ENCODE results near the gene TIMM29.

TIMM29 gene

DNA sequence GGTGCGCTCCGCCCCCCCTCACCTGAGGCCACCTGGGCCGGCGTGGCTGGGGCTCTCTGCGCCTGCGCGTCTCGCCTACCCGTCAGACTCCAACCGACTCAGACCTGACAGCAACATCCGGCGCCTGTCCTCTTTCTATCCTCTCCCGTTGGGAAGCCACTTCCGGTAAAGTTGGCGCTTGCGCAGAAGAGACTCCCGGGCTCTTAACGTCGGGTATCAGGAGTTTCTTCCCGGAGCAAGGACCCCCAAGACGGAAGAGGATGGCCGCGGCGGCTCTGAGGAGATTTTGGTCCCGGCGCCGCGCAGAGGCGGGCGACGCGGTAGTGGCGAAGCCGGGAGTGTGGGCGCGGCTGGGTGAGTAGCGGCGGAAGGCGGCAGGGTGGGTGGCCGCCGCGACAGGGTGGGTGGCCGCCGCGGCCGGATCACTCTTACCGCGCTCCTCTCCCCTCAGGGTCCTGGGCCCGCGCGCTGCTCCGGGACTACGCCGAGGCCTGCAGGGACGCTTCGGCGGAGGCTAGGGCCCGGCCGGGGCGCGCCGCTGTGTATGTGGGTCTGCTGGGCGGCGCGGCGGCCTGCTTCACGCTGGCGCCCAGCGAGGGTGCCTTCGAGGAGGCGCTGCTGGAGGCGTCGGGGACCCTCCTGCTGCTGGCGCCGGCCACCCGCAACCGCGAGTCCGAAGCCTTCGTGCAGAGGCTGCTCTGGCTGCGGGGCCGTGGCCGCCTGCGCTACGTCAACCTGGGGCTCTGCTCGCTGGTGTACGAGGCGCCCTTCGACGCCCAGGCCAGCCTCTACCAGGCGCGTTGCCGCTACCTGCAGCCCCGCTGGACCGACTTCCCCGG lies at the start of gene TIMM29, which contains the start of gene YIPF2:
TIMM29 (plus strand) TSS at position 249 of the 839 bp plus-strand sequence; CDS start at position 261, 12 bp downstream.
YIPF2 (minus strand) TSS at position 77 of the 839 bp plus-strand sequence. CDS start 229 bp downstream, outside the sequence.
- DNase-seq = peak; percentile 96

DNA sequence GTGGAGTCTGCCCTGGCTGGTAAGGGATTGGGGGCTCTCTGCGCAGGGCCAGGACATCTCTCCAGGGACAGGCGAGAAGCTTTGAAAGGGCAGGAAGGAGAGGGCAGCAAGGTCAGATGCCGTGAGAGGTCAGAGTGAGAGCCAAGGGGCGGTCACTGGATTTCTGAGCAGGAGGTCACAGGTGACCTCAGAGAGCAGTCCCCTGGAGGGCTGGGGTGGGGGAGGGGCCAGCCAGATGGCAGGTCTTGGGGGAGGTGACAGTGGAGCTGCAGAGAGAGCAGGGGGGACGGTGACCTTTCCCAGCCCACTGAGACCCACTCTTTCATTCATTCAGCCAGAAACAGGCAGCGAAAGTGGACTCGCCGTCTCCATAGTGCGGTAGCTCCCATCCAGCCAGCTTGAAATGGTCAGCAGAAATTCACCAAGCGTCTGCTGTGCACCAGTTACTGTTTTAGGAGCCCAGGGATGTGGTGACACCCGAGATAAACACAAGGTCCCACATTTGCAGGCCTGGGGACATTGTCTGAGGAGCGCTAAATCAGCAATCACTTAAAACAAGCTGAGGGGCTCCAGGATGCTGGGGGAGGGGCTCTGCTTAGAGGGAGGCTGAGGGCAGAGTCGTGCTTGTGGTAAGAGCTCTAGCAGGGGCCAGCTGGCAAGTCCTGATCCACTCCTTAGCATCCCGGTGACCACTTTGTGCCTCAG lies 47.1 kb upstream of the TIMM29 start:
- DNase-seq = no peak

DNA sequence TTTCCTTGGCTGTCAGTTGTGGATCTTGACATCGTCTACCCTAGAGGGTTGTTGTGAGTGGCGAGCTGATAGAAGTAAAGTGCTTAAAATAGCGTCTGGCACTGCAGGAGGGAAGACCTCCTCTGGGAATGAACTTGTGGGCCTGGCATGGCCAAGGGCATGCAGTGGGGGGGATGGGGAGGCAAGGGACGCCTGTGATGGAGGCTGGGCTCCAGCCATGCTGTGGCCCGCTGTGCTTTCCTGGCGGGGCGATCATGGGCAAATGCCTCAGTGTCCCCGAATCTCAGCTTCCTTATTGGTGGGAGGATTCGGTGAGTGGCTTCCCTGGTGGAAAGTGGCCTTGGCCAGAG lies 46.5 kb upstream of the TIMM29 start:
- no peak for DNase-seq

DNA sequence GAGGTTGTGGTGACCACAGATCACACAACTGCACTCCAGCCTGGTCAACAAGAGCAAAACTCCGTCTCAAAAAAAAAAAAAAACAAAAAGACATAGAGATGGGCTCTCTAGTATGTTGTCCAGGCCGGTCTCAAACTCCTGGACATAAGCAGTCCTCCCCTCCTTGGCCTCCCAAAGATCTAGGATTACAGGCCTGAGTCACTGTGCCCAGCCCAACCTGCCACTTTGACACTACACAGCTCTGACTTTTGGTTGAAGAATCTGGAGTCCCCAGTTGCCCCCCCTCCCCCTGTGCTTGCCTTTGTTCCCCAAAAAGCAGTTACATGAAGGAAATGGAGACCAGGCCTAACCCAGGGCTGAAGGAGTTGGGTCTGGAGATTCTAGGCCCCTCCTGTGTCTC lies 44.3 kb upstream of the TIMM29 start:
- no peak for DNase-seq

DNA sequence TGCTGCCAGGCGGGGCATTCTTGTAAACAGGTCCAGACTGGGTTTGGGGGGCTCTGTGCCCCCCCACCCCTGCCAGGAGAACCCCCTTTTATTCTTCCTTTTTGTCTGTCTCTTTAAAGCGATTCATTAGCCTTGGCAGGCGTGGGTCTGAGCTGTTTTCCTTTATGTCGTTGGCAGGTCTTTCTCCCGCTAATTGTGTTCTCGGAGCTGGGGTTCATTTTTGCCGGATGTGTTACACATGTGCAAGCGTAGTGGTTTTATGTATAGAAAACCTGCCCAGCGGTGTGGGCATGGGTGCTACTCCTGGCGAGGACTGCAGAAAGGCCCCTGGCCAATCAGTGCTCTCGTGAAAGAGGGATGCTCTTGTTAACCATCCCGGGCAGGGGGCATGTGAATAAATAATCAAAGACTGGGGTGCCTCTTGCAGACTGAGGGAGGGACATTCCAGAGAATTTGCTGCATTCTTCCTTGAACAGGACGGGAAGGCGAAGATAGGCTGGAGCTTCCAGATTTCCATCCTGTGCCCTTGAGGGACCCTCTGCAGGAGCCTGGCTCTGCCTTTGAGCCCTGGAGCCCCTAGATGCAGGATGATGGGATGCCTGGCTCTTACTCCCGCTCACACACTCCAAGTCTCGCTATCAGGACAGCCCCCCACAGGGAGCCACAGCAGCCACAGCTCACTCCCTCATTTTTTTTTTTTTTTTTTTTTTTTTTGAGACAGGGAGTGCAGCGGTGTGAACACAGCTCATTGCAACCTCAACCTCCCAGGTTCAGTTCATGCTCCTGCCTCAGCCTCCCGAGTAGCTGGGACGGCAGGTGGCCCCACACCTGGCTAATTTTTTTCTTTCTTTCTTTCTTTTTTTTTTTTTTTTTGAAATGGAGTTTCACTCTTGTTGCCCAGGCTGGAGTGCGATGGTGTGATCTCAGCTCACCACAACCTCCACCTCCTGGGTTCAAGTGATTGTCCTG lies 43.1 kb upstream of the TIMM29 start:
- DNase-seq = no peak

DNA sequence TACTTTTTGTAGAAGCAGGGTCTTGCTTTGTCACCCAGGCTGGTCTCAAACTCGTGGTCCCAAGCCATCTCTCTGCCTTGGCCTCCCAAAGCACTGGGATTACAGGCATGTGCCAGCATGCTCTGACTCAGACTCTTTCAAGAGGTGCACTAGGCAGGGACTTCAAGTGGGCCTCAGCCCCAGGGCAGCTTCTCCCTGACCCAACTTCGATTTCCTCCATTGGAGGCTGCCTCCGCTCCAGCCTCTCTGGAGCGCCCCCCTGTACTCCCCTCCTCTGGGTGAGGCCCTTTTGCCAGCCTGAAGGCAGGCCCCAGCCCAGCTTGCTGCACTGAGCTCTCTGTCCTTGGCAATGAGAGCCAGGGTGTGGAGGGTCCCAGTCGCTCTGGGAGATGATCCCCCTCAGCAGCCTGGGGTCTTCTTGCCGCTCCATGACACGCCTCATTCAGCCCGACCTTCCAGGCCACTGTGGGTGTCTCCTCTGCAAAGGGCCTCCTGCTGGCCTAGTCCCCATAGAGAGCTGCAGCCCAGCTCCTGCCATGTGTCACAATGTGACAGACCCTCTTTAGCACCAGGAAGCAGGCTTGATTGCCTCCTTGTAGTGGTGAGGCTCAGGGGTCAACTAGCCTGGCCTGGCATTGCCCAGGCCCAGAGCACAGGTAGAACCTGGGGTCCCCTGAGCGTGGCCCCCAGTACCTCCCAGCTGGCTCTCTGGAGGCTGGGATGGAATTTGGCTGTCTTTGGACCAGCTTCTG lies 40.8 kb upstream of the TIMM29 start:
- DNase-seq = no peak

DNA sequence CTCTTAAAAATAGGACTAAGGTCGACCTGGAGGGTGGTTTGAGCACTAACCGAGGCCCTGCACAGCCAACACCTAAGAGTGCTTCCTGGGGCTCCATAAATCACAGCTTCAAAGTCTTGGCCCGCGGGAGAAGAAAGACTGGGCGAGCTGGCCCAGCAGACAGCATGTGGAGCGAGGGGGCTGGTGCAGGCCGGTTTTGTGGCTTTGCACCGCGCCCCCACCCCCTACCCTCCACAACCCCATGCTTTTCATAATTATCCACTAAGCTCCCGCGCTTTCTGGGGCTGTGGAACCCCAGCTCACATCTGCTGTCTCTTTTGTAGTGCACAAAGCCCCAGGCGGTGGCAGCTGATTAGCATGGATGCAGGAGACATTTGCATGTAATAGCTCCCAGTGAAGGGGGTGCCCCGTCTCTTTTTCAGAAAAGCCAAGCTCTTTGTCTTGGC lies 40.2 kb upstream of the TIMM29 start:
- no peak for DNase-seq

DNA sequence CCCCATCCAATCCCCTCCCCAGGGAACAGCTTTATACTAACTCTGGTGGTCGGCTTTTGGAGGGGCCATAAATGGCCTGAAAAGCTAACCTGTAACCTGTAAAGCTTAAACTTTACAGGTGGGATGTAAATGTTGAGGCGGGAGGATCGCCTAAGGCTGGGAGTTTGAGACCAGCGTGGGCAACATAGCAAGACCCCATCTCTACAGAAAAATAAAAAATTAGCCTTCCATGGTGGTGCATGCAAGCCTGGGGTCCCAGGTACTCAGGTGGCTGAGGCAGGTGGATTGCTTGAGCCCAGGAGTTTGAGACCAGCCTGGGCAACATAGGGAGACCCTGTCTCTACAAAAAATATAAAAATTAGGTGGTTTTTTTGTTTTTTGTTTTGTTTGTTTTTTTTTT lies 38.7 kb upstream of the TIMM29 start:
- DNase-seq = no peak

DNA sequence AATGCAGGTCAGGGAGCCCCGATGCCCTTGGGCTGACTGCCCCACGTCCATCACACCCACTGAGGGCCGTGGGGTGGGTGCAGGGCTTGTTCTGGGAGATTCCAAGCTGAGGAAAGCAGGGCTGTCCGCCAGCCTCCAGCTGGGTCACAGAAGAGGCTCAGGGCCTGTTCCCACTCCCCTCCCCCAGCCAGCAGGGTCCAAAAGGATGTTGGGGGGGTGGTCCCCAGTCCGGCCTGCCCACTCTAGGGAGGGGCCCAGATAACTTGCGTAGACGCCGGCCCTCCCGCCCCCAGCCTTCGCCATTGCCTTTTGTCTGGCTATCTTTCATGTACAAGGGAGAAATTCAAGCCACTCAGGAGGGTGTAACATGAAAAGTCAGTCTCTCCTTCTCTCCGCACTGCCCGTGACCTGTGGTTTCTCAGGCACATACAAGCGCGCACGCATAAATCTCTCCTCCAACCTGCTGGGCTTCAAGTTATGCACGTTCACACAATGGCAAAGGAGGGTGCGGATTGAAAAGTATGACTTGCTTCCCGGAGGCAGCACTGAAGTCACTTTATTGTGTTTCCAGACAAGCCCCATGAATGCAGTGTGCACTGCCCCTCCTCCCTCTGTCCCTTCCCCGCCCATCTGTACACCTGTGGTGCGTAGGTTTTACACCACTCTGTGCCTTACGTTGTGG lies 37.1 kb upstream of the TIMM29 start:
- no peak for DNase-seq

DNA sequence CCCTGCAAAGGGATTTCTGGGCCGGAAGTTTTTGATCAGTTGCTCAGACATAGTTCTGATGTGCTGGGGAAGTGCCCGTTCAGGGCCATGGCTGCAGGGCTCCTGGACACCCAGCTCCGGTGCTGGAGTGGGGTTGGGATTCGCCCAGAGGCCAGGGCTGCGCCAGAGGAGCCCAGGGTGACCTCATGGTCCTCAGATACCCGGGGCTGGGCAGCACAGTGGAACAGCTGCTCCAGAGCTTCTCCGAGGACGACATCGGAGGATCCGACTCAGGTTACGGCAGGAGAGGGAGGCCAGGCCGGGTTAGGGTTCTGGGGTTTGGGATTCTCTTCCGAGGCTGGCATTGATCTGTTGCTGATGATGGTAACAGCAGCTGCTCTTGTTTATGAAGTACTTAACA lies 36.4 kb upstream of the TIMM29 start:
- DNase-seq = no peak

DNA sequence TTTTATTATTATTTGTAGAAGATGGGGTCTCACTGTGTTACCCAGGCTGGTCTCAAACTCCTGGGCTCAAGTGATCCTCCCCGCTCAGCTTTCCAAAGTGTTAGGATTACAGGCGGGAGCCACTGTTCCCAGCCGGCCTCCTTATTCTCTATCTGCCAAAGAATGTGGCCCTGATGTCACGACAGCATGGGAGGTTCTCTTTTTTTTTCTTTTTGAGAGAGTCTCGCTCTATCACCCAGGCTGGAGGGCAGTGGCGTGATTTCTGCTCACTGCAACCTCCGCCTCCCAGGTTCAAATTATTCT lies 33.7 kb upstream of the TIMM29 start:
- DNase-seq = no peak

DNA sequence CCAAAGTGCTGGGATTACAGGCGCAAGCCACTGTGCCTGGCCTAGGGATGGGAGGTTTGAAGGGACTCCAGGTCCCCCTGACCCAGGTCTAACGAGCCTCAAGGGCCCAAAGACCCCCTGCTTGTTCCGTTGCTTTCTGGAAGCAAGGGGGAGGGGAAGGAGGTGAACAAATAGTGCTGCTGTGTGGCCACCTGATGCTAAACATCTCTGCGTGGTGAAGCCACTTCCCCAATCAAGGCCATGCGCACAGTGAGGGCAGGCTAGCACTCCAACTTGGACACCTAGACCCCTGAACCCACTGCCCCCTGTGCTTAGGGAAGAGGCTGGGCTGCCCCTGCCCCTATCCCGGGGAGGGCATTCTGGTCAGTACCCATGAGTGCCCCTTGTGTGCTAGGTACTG lies 33.2 kb upstream of the TIMM29 start:
- DNase-seq = no peak

DNA sequence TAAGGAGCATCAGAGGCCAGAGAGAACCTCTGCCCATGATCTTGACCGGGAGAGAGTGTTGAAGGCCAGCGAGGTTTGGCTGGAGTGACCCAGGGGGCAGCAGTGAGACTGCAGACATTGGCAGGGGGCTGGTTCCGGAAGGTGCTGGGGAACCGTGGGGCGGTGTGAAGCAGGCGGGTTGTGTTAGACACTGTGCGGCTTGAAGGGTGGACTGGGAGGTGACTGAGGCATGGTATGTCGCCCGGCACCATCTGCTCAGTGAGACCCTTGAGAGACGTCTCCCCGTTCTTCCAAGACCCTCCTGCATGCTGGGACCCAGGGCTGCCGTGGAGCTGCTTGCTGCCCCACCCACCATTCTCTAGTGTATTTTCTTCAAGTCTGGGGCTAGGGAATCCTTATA lies 32.7 kb upstream of the TIMM29 start:
- DNase-seq = no peak

DNA sequence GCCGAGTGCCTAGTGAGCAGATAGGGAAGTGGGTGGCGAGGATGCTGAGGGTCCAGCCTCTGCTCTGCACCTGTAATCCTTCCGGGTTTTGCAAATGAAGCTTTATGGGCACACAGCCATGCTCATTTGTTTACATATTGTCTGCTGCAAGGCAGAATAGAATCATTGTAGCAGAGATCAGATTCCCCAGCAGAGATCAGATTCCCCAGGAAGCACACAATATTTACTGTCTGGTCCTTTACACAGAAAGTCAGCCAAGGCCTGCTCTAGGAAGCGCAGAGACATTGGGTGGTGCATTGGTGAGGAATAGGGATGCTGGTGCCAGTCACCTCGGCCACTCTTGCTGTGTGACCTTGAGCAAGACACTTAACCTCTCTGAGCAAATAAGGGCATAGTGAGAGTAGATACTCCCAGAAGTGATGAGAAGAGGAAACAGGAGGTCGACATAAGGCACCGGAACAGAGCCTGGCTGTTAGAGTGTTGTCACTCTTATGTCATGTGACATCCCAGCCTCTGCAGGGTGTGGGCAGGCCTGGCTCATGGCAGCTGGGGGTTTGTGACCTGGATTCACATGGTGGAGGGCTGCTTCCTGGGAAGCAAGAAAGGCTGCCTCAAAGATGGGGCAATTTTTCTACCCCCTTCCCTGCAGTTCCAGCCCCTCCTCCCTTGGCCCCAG lies 31.6 kb upstream of the TIMM29 start:
- DNase-seq = no peak

DNA sequence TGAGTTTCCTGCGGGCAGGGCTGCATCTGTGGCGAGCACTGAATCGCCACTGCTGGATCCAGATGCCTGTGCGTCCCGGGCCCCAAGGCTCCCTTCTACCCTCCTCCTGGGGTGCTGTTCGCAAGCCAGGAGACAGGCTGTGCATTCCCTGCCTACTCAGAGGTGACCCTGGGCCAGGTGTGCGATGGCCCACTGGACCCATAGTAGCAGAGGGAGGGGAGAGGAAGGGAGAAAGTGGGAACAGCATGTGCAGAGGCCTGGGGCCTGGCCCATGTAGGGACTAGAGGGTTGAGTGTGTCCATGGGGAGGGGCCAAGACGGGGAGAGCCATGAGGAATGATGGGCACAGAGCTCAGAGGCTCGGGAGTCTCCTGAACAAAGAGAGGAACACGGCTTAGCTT lies 30.0 kb upstream of the TIMM29 start:
- DNase-seq = no peak

DNA sequence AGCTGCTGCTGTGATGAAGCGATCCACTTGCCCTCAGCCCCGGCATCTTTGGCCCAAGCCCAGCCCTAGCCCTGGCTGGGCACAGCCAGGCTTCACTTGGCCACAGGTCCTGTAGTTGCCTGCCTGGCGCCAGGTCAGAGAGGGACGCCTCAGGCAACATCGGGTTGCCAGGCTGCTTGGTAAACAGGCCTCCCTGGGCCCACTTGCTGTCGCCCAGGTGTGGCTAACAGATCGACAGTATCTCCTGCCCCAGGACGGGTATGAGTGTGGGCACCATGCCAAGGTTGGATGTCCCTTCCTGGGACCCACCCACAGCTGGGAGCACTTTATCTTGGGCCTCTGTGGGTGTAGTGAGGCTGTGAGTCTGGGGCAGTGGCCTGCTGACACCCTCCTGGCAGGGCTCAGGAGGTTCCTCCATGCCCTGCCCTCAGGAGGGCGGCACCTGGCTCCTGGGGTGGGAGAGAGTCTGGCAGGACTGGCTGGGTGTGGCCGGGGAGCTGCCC lies 29.4 kb upstream of the TIMM29 start:
- no peak for DNase-seq

DNA sequence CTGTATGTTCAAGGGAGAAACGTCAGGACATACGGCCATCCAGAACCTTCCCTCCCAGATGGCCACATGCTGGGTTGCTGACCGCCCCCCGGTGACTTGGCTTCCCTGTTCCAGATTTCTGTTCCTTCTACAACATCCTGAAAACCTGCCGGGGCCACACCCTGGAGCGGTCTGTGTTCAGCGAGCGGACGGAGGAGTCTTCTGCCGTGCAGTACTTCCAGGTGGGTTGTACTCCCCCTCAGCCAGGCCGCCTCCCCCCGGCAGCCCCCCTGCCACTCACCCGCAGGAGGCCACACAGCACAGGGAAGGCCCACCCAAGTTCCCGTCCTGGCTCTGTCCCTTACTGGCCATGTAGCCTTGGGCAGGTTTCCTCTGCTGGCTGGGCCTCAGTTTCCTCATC lies 20.7 kb upstream of the TIMM29 start:
- DNase-seq = no peak

DNA sequence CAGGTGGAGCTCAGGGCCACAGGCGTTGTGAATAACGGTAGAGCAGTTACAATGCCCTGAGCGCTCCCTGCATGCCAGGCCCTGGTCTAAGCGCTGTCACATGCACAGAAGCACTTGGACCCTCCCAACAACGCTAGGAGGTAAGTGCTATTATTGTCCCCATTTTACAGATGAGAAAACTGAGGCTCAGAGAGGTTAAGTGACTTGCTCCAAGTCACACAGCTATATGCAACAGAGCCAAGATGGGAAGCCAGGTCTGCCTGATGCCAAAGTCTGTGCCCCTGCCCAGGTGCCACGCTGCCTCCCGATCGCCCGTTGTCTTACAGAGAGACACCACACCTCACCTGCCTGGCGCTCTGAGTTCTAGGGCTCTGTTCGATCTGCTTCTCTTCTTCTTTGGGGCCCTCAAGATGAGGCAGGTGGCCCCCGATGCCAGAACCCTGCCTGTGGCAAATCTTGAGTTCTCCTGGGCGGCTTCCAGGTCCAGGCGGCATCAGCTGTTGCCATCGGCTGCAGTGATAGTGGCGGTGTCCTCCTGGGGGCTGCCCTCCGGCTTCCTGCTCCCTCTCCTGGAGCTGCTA lies 20.1 kb upstream of the TIMM29 start:
- DNase-seq = no peak

DNA sequence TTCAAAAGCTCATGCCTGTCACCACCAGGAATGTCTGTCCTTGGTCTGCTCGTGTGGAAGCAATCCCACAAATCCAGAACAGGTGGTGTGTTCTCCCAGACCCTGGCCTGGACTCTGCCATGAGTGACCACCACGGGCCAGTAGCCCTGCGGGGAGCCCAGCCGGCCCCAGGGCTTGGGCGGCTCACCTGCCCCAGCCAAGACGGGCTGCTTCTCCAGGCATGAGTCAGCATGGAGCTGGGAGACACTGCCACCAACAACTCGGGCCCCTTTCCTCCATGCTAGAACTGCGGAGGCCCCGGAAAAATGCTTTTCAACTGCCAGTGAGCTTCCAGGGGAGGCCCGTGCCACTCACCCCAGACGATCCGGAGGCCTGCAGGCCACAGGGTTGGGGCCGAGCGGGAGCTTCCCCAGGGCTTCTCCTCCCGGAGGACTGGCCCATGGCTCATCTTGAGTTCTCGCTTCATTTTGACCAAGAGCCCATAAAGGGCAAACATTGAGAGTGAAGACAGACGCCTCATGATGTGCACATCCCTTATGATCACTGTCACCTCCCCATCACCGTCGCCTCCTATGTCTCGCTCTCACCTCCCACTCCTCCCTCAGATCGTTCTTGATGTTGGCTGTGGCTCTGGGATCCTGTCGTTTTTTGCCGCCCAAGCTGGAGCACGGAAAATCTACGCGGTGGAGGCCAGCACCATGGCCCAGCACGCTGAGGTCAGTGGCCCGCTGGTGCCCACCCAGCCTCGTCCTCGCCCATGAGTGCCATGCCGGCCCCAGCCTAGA lies 16.8 kb upstream of the TIMM29 start:
- DNase-seq = no peak

DNA sequence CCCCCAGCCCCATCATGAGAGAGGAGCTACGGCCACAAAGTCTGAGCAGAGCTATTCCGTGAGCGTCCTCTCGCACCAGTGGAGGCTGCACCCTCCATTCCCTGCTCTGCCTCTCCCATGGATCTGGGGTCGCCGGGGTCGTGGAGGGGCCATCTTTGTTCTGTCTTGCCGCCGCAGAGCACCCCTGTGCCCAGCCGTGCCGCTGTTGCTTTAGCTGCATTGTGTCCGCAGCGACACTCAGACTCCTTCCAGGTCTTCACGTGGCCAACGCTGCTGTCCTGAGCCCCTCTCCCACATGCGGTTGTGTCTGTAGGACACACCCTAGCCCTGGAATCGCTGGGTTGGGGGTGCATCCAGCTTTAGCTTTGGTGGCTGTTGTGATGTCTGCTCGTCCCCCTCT lies 16.0 kb upstream of the TIMM29 start:
- DNase-seq = no peak
